Smooth muscle cell (in vitro differentiated cells): ENCODE data around the gene RAB15. TPM values are rescaled to one million over a fixed set of nuclear protein-coding genes. Genes with fewer than 3 reads are reported as not detected.

Experiments used
- DNase-seq: peaks from one replicate; lab custom pipeline; 2025; ENCODE audit not compliant: unreplicated experiment; lab: John Stamatoyannopoulos, UW
- H2AFZ ChIP-seq: fragments of 200-600 bp; sonication (generic); 2 replicates; pipeline ENCODE4 v1.6.0; 2016; ENCODE audit warnings: antibody characterized with exemption, low read depth, mild to moderate bottlenecking
- H3F3A ChIP-seq: fragments of 200-600 bp; sonication (generic); 2 replicates; pipeline ENCODE4 v1.6.0; 2017; ENCODE audit warnings: antibody characterized with exemption, low read depth
- H3K27ac ChIP-seq: fragments of 200-600 bp; sonication (generic); 2 replicates; pipeline ENCODE4 v1.5.1; 2016; ENCODE audit warnings: low read depth, mild to moderate bottlenecking
- H3K27me3 ChIP-seq: fragments of 200-600 bp; sonication (generic); 2 replicates; pipeline ENCODE4 v1.6.1; 2016; ENCODE audit warnings: low read depth, mild to moderate bottlenecking
- H3K36me3 ChIP-seq: fragments of 200-600 bp; sonication (generic); 2 replicates; pipeline ENCODE4 v1.5.1; 2016; ENCODE audit warnings: low read depth
- H3K4me1 ChIP-seq: fragments of 200-600 bp; sonication (generic); 2 replicates; pipeline ENCODE4 v1.5.1; 2016; ENCODE audit warnings: low read depth
- H3K4me2 ChIP-seq: fragments of 200-600 bp; sonication (generic); 2 replicates; pipeline ENCODE4 v1.6.0; 2016; ENCODE audit warnings: mild to moderate bottlenecking
- H3K4me3 ChIP-seq: fragments of 200-600 bp; sonication (generic); 2 replicates; pipeline ENCODE4 v1.5.1; 2016; ENCODE audit warnings: mild to moderate bottlenecking
- H3K79me2 ChIP-seq: fragments of 200-600 bp; sonication (generic); 2 replicates; pipeline ENCODE4 v1.6.0; 2016; ENCODE audit warnings: low read depth, mild to moderate bottlenecking
- H3K9ac ChIP-seq: fragments of 200-600 bp; sonication (generic); 2 replicates; pipeline ENCODE4 v1.6.0; 2016; ENCODE audit warnings: low read depth
- H3K9me3 ChIP-seq: fragments of 200-600 bp; sonication (generic); replicated peaks from 2 replicates; pipeline ENCODE4 v1.5.1; 2016; ENCODE audit warnings: low read depth
- H4K20me1 ChIP-seq: fragments of 200-600 bp; sonication (generic); 2 replicates; pipeline ENCODE4 v1.6.0; 2016; ENCODE audit warnings: low read depth
- CTCF ChIP-seq: fragments of 200-600 bp; sonication (generic); IDR thresholded peaks from 2 replicates; pipeline ENCODE4 v1.5.1; 2017; ENCODE audit warnings: borderline replicate concordance, mild to moderate bottlenecking, antibody characterized with exemption; ENCODE audit not compliant: insufficient read depth, poor library complexity, severe bottlenecking
- WGBS: methylation state at CpG from one replicate; pipeline ENCODE4 v1.1.7; 2016; ENCODE audit warnings: low lambda C conversion rate; 5-methylcytosine and 5-hydroxymethylcytosine counted together
- polyA plus RNA-seq: library from polyadenylated mRNA; unstranded; fragments of >200 nt; fragmentation: Nextera tagmentation; extraction: Ambion mirVana; gene quantifications from 2 replicates; pipeline ENCODE4 v1.2.1, GENCODE V29; 2016
- total RNA-seq: library from RNA; depleted of rRNA; stranded (reverse); fragments of >200 nt; gene quantifications from 2 replicates; pipeline ENCODE4 v1.2.3, GENCODE V29; 2014

The RAB15 gene
- total and polyA plus RNA-seq, 2 experiments from 2014 or later: 7.1 to 7.7 TPM

GRCh38 chr14:64952598-64953309 lies 19.4 kb downstream of the RAB15 start:
- no peaks in the 10 kb centered on the region for H3K79me2 ChIP-seq
- no peaks in the 10 kb centered on the region for H3K9me3 ChIP-seq
- no peak overlapping the region for H3K4me2 ChIP-seq
- H3K36me3 ChIP-seq: no peaks in the 10 kb centered on the region
- DNase-seq: no peak
- no peaks in the 10 kb centered on the region for H3K27me3 ChIP-seq
- 86% methylated on average over 7 of the region's 7 CpGs for WGBS
- no peak overlapping the region for H3K9ac ChIP-seq
- H3K4me1 ChIP-seq: no peaks in the 10 kb centered on the region
- H3K27ac ChIP-seq: no peak overlapping the region
- H4K20me1 ChIP-seq: peaks cover 8% of the 10 kb centered on the region
- H3F3A ChIP-seq: no peaks in the 10 kb centered on the region
- TF ChIP-seq CTCF: no peak
- H3K4me3 ChIP-seq: no peak overlapping the region
- no peak overlapping the region for H2AFZ ChIP-seq

GRCh38 chr14:64951724-64952123 lies 20.4 kb downstream of the RAB15 start:
- H3K4me3 ChIP-seq: no peak overlapping the region
- peaks cover 9% of the 10 kb centered on the region for H4K20me1 ChIP-seq
- H3K4me2 ChIP-seq: no peak overlapping the region
- no peaks in the 10 kb centered on the region for H3K36me3 ChIP-seq
- no peak for TF ChIP-seq CTCF
- no peaks in the 10 kb centered on the region for H3K27me3 ChIP-seq
- no peak overlapping the region for H3K9ac ChIP-seq
- no peaks in the 10 kb centered on the region for H3K4me1 ChIP-seq
- H2AFZ ChIP-seq: no peak overlapping the region
- H3F3A ChIP-seq: no peaks in the 10 kb centered on the region
- H3K79me2 ChIP-seq: no peaks in the 10 kb centered on the region
- DNase-seq: no peak
- H3K27ac ChIP-seq: no peak overlapping the region
- H3K9me3 ChIP-seq: no peaks in the 10 kb centered on the region

- H3K9ac ChIP-seq: no peak overlapping the region
- H3K36me3 ChIP-seq: no peaks in the 10 kb centered on the region
- 97% methylated on average over 8 of the region's 8 CpGs for WGBS
- TF ChIP-seq CTCF: no peak
- H3K9me3 ChIP-seq: no peaks in the 10 kb centered on the region
- no peak overlapping the region for H3K4me3 ChIP-seq
- H3K79me2 ChIP-seq: no peaks in the 10 kb centered on the region
- H3K4me1 ChIP-seq: no peaks in the 10 kb centered on the region
- no peak for DNase-seq
- H2AFZ ChIP-seq: no peak overlapping the region
- no peaks in the 10 kb centered on the region for H3K27me3 ChIP-seq
- H3F3A ChIP-seq: no peaks in the 10 kb centered on the region
- no peak overlapping the region for H3K27ac ChIP-seq
- peaks cover 9% of the 10 kb centered on the region for H4K20me1 ChIP-seq
- H3K4me2 ChIP-seq: no peak overlapping the region
These were observed 20.8 kb downstream of the RAB15 start for GRCh38 chr14:64951291-64951690.

- no peaks in the 10 kb centered on the region for H3K4me1 ChIP-seq
- no peak overlapping the region for H2AFZ ChIP-seq
- no peak overlapping the region for H3K4me3 ChIP-seq
- H3K27me3 ChIP-seq: no peaks in the 10 kb centered on the region
- no peak overlapping the region for H3K27ac ChIP-seq
- no peak for TF ChIP-seq CTCF
- H3K9ac ChIP-seq: no peak overlapping the region
- 97% methylated on average over 8 of the region's 8 CpGs for WGBS
- no peak for DNase-seq
- H3F3A ChIP-seq: no peaks in the 10 kb centered on the region
- H3K4me2 ChIP-seq: no peak overlapping the region
- peaks cover 9% of the 10 kb centered on the region for H4K20me1 ChIP-seq
- H3K9me3 ChIP-seq: no peaks in the 10 kb centered on the region
- no peaks in the 10 kb centered on the region for H3K79me2 ChIP-seq
- H3K36me3 ChIP-seq: no peaks in the 10 kb centered on the region
These were observed 21.2 kb downstream of the RAB15 start for GRCh38 chr14:64950889-64951288.
